ENCODE data around the gene KCNJ9.

- no peak for TF ChIP-seq POLR2AphosphoS5 (IDR thresholded peaks at IDR 0.05)
- TF ChIP-seq CTCF (IDR thresholded peaks at IDR 0.05), result no peak
- TF ChIP-seq POLR2A (IDR thresholded peaks at IDR 0.05), result no peak
Observed at GRCh38 chr1:160068225-160068624, 13.1 kb upstream of the KCNJ9 start.
